Nephron (organoid): ENCODE results near the gene ATAD2B.

ENCODE experiments used
- H3K27ac Mint-ChIP-seq, 3 experiments: 2 replicates each; pipeline ENCODE4 v1.8.0; 2020; ENCODE audit warnings: mixed read lengths in 3 of 3, mild to moderate bottlenecking in 2 of 3, moderate library complexity in 1 of 3
- H3K27me3 Mint-ChIP-seq: 2 replicates; pipeline ENCODE4 v1.8.0; 2021; ENCODE audit warnings: low read depth, mild to moderate bottlenecking, moderate library complexity, mixed read lengths
- H3K36me3 Mint-ChIP-seq: 2 replicates; pipeline ENCODE4 v1.8.0; 2020; ENCODE audit warnings: low read depth, mixed read lengths
- H3K4me1 Mint-ChIP-seq: 2 replicates; pipeline ENCODE4 v1.8.0; 2020; ENCODE audit warnings: mixed read lengths
- H3K4me3 Mint-ChIP-seq, 3 experiments: 2 replicates each; pipeline ENCODE4 v1.8.0; 2020; ENCODE audit warnings: mild to moderate bottlenecking in 3 of 3, mixed read lengths in 3 of 3, moderate library complexity in 2 of 3
- H3K9me3 Mint-ChIP-seq: 2 replicates; pipeline ENCODE4 v1.8.0; 2020; ENCODE audit warnings: mixed read lengths
- TF ChIP-seq, protein P1 (sequence below), 3 experiments: fragments of 200-600 bp; sonication (generic); IDR thresholded peaks; one replicate each; pipeline ENCODE4 v1.5.0; 2021; ENCODE audit warnings: antibody characterized with exemption in 3 of 3; ENCODE audit not compliant: unreplicated experiment in 3 of 3

The ATAD2B gene

DNA sequence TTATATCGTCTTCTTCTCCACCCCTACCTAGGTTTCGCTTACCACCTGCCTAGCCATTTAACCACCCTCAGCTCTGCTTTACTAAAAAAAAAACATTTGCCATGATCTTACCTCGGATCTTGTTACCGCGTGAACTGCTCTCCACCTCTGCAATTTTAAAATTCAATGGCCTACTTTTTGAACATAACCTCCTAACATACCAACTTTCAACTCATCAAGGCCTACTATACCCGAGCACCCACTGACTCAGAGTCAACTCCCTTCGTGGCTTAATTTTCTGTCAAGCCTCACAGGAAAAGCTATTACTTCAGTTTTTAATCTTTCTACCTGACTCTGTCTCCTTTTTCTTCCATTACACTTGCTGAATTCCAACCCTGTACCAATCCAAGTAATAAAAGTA is 55.7 kb downstream of the ATAD2B start:
- TF ChIP-seq, protein P1, sequence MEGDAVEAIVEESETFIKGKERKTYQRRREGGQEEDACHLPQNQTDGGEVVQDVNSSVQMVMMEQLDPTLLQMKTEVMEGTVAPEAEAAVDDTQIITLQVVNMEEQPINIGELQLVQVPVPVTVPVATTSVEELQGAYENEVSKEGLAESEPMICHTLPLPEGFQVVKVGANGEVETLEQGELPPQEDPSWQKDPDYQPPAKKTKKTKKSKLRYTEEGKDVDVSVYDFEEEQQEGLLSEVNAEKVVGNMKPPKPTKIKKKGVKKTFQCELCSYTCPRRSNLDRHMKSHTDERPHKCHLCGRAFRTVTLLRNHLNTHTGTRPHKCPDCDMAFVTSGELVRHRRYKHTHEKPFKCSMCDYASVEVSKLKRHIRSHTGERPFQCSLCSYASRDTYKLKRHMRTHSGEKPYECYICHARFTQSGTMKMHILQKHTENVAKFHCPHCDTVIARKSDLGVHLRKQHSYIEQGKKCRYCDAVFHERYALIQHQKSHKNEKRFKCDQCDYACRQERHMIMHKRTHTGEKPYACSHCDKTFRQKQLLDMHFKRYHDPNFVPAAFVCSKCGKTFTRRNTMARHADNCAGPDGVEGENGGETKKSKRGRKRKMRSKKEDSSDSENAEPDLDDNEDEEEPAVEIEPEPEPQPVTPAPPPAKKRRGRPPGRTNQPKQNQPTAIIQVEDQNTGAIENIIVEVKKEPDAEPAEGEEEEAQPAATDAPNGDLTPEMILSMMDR (IDR thresholded peaks at IDR 0.05; ENCODE audit: unreplicated experiment in 3 of 3): no peak
- H3K9me3 Mint-ChIP-seq: no peaks in the 10 kb centered on the region
- no peak overlapping the region for H3K4me3 Mint-ChIP-seq
- no peaks in the 10 kb centered on the region for H3K4me1 Mint-ChIP-seq
- no peak overlapping the region for H3K27ac Mint-ChIP-seq
- peaks cover 60% of the 10 kb centered on the region for H3K36me3 Mint-ChIP-seq
- no peaks in the 10 kb centered on the region for H3K27me3 Mint-ChIP-seq

DNA sequence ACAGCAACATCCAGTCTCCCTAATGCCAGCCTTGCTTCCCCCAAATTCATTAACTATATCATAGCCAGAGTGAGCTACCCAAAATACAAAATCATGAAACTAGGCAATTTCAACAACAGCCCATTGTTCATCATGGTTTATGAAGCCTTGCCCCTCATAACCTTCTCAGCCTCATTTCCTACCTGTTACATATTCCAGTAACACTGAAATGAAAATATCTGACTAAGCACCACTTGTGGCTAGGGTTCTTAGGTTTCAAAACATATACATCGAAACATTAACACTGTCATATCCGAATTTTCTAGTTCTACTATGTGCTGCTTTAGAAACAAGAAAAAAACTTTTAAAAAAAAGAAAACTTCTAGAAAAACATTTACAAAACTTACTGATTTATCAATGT is 59.5 kb downstream of the ATAD2B start:
- Mint-ChIP-seq H3K4me3 (no peak overlapping the region), H3K27me3 (no peaks in the 10 kb centered on the region), H3K9me3 (no peaks in the 10 kb centered on the region), H3K27ac (no peak overlapping the region), H3K36me3 (peaks cover 54% of the 10 kb centered on the region), H3K4me1 (no peaks in the 10 kb centered on the region)
- TF ChIP-seq, protein P1 (IDR thresholded peaks at IDR 0.05; ENCODE audit: unreplicated experiment in 3 of 3): no peak

DNA sequence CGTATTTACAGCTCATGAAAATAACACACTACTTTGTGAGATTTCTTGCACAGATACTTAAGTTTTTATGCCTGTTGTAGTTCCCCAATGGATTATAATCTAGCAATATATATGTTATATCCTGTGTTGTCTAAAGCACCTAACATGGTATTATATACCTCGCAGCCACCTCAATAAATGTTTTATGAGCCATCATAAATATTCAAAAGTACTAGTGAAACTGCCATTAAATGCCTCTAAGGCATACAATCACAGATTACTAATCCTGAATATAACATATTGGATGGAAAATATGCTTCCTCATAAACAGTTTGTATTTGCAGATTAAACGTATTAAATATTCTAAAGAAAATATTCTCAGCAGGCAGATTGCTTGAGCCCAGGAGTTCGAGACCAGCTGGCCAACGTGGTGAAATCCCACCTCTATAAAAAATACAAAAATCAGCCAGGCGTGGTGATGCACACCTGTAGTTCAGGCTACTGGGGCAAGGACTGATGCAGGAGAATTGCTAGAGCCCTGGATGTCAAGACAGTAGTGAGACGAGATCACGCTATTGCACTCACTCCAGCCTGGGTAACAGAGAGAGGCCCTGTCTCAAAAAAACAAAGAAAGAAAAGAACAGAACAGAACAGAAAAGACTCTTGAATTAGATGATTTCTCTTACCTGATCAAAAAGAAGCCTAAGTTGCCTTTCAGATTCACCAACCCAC is 64.1 kb downstream of the ATAD2B start:
- Mint-ChIP-seq H3K27me3 (no peaks in the 10 kb centered on the region), H3K27ac (no peak overlapping the region), H3K4me3 (no peak overlapping the region), H3K36me3 (peaks cover 43% of the 10 kb centered on the region), H3K4me1 (no peaks in the 10 kb centered on the region), H3K9me3 (no peaks in the 10 kb centered on the region)
- TF ChIP-seq, protein P1 (IDR thresholded peaks at IDR 0.05; ENCODE audit: unreplicated experiment in 3 of 3): no peak

DNA sequence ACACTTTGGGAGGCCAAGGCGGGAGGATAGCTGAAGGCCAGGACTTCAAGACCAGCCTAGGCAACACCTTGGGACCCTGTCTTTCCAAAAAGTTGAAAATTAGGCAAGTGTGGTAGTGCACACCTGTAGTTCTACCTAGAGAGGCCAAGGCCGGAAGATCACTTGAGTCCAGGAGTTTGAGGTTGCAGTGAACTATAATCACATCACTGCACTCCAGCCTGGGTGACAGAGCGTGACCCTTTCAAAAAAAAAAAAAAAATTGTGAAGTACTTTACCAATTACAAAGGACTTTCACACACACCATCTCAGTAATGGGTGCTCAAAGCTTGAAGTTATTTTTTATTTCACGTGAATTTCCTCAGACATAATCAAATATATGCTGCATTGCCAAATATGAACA is 65.0 kb downstream of the ATAD2B start:
- TF ChIP-seq, protein P1 (IDR thresholded peaks at IDR 0.05; ENCODE audit: unreplicated experiment in 3 of 3): no peak
- Mint-ChIP-seq H3K4me1 (no peaks in the 10 kb centered on the region), H3K36me3 (peaks cover 37% of the 10 kb centered on the region), H3K4me3 (no peak overlapping the region), H3K27ac (no peak overlapping the region), H3K9me3 (no peaks in the 10 kb centered on the region), H3K27me3 (no peaks in the 10 kb centered on the region)

DNA sequence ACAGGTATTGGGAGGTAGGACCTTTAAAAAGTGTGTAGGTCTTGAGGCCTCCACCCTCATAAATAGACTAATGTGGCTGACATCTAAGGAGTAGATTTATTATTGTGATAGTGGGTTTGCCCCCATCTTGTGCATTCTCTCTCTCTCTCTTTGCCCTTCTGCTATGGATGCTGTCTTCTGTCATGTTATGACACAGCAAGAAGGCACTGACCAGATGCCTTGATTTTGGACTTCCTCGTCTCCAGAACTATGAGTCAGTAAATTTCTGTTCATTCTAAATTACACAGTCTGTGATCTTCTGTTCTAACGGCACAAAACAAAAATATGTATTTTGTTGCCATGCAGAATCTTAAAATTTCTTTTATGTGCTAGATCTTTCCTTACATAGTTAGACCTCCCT is 66.9 kb downstream of the ATAD2B start:
- TF ChIP-seq, protein P1 (IDR thresholded peaks at IDR 0.05; ENCODE audit: unreplicated experiment in 3 of 3): no peak
- Mint-ChIP-seq H3K27me3 (no peaks in the 10 kb centered on the region), H3K9me3 (no peaks in the 10 kb centered on the region), H3K36me3 (peaks cover 44% of the 10 kb centered on the region), H3K27ac (no peak overlapping the region), H3K4me1 (no peaks in the 10 kb centered on the region), H3K4me3 (no peak overlapping the region)

DNA sequence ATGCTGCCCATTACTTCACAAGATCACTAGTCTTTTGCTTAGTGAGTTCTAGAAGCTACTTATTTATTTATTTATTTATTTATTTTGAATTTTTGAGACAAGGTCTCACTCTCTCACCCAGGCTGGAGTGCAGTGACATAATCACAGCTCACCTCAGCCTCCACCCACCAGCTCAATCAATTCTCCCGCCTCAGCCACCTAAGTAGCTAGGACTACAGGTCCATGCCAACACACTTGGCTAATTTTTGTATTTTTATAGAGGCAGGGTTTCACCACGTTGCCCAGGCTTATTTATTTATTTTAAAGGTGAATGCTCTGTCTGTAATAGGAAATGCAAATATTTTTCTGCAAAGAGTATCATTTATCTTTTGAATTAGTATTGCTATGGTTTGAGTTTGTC is 67.7 kb downstream of the ATAD2B start:
- no peaks in the 10 kb centered on the region for H3K9me3 Mint-ChIP-seq
- H3K4me1 Mint-ChIP-seq: no peaks in the 10 kb centered on the region
- TF ChIP-seq, protein P1 (IDR thresholded peaks at IDR 0.05; ENCODE audit: unreplicated experiment in 3 of 3): no peak
- H3K27me3 Mint-ChIP-seq: no peaks in the 10 kb centered on the region
- peaks cover 49% of the 10 kb centered on the region for H3K36me3 Mint-ChIP-seq
- no peak overlapping the region for H3K27ac Mint-ChIP-seq
- no peak overlapping the region for H3K4me3 Mint-ChIP-seq
